HepG2 (cell line): ENCODE data around the gene ACSS3. TPM values are rescaled to one million over a fixed set of nuclear protein-coding genes. Genes with fewer than 3 reads are reported as not detected.

ENCODE experiments used
- ARID2 ChIP-seq: sonication (generic); formaldehyde crosslinking; IDR thresholded peaks from 2 replicates; pipeline ENCODE4 v1.8.1; 2022; ENCODE audit warnings: mild to moderate bottlenecking, missing genetic modification reagents, borderline replicate concordance
- CEBPB ChIP-seq: IDR thresholded peaks from 2 replicates; pipeline ENCODE4 v1.6.1; 2011; ENCODE audit warnings: low read depth, low read length, improper control_type of control experiment, borderline replicate concordance
- CEBPG ChIP-seq: IDR thresholded peaks from 2 replicates; pipeline ENCODE4 v1.6.1; 2016
- HNF4A ChIP-seq: sonication (generic); formaldehyde crosslinking; IDR thresholded peaks from 2 replicates; pipeline ENCODE4 v1.4.0; 2020; ENCODE audit warnings: missing genetic modification reagents
- KDM5A ChIP-seq: fragments of 200-600 bp; sonication (generic); IDR thresholded peaks from 2 replicates; pipeline ENCODE4 v1.7.0; 2018; ENCODE audit warnings: antibody characterized with exemption, mild to moderate bottlenecking, low read length, borderline replicate concordance
- NBN ChIP-seq: fragments of 450-650 bp; conservative IDR thresholded peaks from 2 replicates; pipeline ENCODE4 v1.6.1; 2017
- NFE2L1 ChIP-seq: sonication (generic); formaldehyde crosslinking; IDR thresholded peaks from 2 replicates; pipeline ENCODE4 v1.4.0; 2020; ENCODE audit warnings: missing genetic modification reagents, mild to moderate bottlenecking, borderline replicate concordance
- NFKBIZ ChIP-seq: IDR thresholded peaks from 2 replicates; pipeline ENCODE4 v1.6.1; 2018; ENCODE audit warnings: missing genetic modification reagents, missing compliant biosample characterization
- PHF5A ChIP-seq: IDR thresholded peaks from one replicate; pipeline ENCODE4 v1.6.1; 2018; ENCODE audit warnings: low read depth, missing genetic modification reagents; ENCODE audit not compliant: unreplicated experiment
- SIX1 ChIP-seq: sonication (generic); formaldehyde crosslinking; IDR thresholded peaks from 2 replicates; pipeline ENCODE4 v1.4.0; 2020; ENCODE audit warnings: missing genetic modification reagents, borderline replicate concordance
- TAF15 ChIP-seq: fragments of 200-400 bp; formaldehyde crosslinking; IDR thresholded peaks from one replicate; pipeline ENCODE4 v1.6.1; 2018; ENCODE audit warnings: mild to moderate bottlenecking, low read depth, low read length; ENCODE audit not compliant: poor library complexity, severe bottlenecking
- XBP1 ChIP-seq: sonication (generic); formaldehyde crosslinking; IDR thresholded peaks from 2 replicates; pipeline ENCODE4 v1.5.0; 2020; ENCODE audit warnings: missing genetic modification reagents
- ZFY ChIP-seq: sonication (generic); formaldehyde crosslinking; IDR thresholded peaks from 2 replicates; pipeline ENCODE4 v1.4.0; 2020; ENCODE audit warnings: missing genetic modification reagents
- ZNF207 ChIP-seq: fragments of 450-650 bp; IDR thresholded peaks from 2 replicates; pipeline ENCODE4 v1.6.1; 2016; ENCODE audit warnings: antibody characterized with exemption, borderline replicate concordance
- ZNF446 ChIP-seq: sonication (generic); formaldehyde crosslinking; IDR thresholded peaks from 2 replicates; pipeline ENCODE4 v1.5.0; 2020; ENCODE audit warnings: mild to moderate bottlenecking, missing genetic modification reagents
- polyA plus RNA-seq, 8 experiments: library from polyadenylated mRNA; depleted of rRNA in 3 of 8; stranded (reverse) in 7 of 8; unstranded in 1 of 8; fragments of >200 nt; fragmentation: Illumina TruSeq in 4 of 8; extraction: Trizol in 4 of 8; gene quantifications; 2 replicates each; pipeline versions ENCODE4 v1.2.1 to v1.2.3, GENCODE V29; 2011 to 2016; ENCODE audit warnings: low read depth in 4 of 8, missing spikeins in 1 of 8, mixed read lengths in 1 of 8; ENCODE audit not compliant: insufficient read depth in 1 of 8
- total RNA-seq, 5 experiments: library from RNA; depleted of rRNA; stranded (reverse); fragments of >200 nt; fragmentation: Illumina TruSeq; extraction: Trizol; gene quantifications; 2 replicates each; pipeline ENCODE4 v1.2.3, GENCODE V29; 2016; ENCODE audit warnings: low read depth in 1 of 5
- TF ChIP-seq, protein P1 (sequence below): IDR thresholded peaks from 2 replicates; pipeline ENCODE4 v1.6.1; 2018; ENCODE audit warnings: missing genetic modification reagents, mild to moderate bottlenecking, missing compliant biosample characterization
- TF ChIP-seq, protein P2 (sequence below): sonication (generic); formaldehyde crosslinking; IDR thresholded peaks from 2 replicates; pipeline ENCODE4 v1.4.0; 2020; ENCODE audit warnings: missing genetic modification reagents
- TF ChIP-seq, protein P3 (sequence below): sonication (generic); formaldehyde crosslinking; IDR thresholded peaks from 2 replicates; pipeline ENCODE4 v1.4.0; 2020; ENCODE audit warnings: mild to moderate bottlenecking, missing genetic modification reagents
- TF ChIP-seq, protein P4 (sequence below): sonication (generic); formaldehyde crosslinking; IDR thresholded peaks from 2 replicates; pipeline ENCODE4 v1.4.0; 2020; ENCODE audit warnings: missing genetic modification reagents
- TF ChIP-seq, protein P5 (sequence below): sonication (generic); formaldehyde crosslinking; IDR thresholded peaks from 2 replicates; pipeline ENCODE4 v1.5.0; 2020; ENCODE audit warnings: missing genetic modification reagents, mild to moderate bottlenecking, borderline replicate concordance
- TF ChIP-seq, protein P6 (sequence below): sonication (generic); formaldehyde crosslinking; IDR thresholded peaks from 2 replicates; pipeline ENCODE4 v1.8.0; 2022; ENCODE audit warnings: mild to moderate bottlenecking, missing genetic modification reagents; ENCODE audit not compliant: insufficient replicate concordance

The ACSS3 gene
- total and polyA plus RNA-seq, 2 of the 13 experiments (the other 11 are each of a cell fraction or from before 2014, with no cell fraction given): 79.5 to 86.3 TPM

DNA sequence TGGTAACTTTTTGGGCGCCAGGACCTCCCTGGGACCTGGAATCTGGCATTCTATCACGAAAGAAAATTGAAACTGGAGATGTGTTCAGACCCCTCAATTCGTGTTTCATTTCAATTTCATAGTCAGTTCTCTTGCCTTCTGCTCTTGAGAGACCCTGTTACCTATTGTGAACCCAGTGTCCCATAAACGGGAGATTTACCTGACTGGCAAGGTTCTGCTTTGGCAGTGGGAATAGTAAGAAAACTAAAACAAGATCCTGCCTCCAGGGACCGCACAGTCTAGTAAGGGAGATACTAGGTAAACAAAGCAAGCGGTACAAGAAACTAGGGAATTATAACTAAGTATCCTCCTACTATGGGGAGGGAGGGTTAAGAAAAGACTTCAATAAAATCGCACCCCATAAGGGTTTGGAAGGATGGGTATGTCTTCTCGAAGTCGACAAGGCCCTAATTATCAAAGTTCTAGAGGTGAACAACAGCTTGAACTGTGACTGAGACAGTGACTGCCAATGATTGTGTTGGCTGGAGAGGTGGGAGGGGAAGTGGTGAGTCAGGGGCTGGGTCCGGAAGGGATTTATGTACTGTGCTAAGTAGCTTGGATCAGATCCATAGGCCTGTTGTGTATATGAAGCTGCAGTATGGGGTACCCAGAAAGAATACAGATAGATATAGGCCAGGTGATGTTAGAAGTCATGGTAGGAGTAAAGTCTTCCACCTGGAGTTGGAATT is 754 bp downstream of the ACSS3 start (continued):
- TF ChIP-seq, protein P1, sequence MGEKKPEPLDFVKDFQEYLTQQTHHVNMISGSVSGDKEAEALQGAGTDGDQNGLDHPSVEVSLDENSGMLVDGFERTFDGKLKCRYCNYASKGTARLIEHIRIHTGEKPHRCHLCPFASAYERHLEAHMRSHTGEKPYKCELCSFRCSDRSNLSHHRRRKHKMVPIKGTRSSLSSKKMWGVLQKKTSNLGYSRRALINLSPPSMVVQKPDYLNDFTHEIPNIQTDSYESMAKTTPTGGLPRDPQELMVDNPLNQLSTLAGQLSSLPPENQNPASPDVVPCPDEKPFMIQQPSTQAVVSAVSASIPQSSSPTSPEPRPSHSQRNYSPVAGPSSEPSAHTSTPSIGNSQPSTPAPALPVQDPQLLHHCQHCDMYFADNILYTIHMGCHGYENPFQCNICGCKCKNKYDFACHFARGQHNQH (CRISPR knock-in tag): no peak
- TF ChIP-seq ARID2 (CRISPR knock-in tag) (no peak), NFKBIZ (no peak), ZNF207 (no peak), SIX1 (peak; percentile 64; the same call in 1 of the 2 replicates), NBN (no peak), CEBPG (CRISPR knock-in tag) (peak; percentile 26; the same call in 1 of the 2 replicates), TAF15 (no peak), XBP1 (no peak), ZFY (CRISPR knock-in tag) (0 out of 2 replicates have a peak, but pooled peaks have one; percentile 47), PHF5A (CRISPR knock-in tag) (no peak), CEBPB (no peak), HNF4A (CRISPR knock-in tag) (peak; percentile 33; the same call in 1 of the 2 replicates), NFE2L1 (CRISPR knock-in tag) (no peak), ZNF446 (CRISPR knock-in tag) (no peak), KDM5A (no peak; the same call in none of the 2 replicates)
- TF ChIP-seq, protein P2, sequence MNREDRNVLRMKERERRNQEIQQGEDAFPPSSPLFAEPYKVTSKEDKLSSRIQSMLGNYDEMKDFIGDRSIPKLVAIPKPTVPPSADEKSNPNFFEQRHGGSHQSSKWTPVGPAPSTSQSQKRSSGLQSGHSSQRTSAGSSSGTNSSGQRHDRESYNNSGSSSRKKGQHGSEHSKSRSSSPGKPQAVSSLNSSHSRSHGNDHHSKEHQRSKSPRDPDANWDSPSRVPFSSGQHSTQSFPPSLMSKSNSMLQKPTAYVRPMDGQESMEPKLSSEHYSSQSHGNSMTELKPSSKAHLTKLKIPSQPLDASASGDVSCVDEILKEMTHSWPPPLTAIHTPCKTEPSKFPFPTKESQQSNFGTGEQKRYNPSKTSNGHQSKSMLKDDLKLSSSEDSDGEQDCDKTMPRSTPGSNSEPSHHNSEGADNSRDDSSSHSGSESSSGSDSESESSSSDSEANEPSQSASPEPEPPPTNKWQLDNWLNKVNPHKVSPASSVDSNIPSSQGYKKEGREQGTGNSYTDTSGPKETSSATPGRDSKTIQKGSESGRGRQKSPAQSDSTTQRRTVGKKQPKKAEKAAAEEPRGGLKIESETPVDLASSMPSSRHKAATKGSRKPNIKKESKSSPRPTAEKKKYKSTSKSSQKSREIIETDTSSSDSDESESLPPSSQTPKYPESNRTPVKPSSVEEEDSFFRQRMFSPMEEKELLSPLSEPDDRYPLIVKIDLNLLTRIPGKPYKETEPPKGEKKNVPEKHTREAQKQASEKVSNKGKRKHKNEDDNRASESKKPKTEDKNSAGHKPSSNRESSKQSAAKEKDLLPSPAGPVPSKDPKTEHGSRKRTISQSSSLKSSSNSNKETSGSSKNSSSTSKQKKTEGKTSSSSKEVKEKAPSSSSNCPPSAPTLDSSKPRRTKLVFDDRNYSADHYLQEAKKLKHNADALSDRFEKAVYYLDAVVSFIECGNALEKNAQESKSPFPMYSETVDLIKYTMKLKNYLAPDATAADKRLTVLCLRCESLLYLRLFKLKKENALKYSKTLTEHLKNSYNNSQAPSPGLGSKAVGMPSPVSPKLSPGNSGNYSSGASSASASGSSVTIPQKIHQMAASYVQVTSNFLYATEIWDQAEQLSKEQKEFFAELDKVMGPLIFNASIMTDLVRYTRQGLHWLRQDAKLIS (CRISPR knock-in tag): peak; percentile 28
- TF ChIP-seq, protein P3, sequence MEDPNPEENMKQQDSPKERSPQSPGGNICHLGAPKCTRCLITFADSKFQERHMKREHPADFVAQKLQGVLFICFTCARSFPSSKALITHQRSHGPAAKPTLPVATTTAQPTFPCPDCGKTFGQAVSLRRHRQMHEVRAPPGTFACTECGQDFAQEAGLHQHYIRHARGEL (CRISPR knock-in tag): no peak
- TF ChIP-seq, protein P4, sequence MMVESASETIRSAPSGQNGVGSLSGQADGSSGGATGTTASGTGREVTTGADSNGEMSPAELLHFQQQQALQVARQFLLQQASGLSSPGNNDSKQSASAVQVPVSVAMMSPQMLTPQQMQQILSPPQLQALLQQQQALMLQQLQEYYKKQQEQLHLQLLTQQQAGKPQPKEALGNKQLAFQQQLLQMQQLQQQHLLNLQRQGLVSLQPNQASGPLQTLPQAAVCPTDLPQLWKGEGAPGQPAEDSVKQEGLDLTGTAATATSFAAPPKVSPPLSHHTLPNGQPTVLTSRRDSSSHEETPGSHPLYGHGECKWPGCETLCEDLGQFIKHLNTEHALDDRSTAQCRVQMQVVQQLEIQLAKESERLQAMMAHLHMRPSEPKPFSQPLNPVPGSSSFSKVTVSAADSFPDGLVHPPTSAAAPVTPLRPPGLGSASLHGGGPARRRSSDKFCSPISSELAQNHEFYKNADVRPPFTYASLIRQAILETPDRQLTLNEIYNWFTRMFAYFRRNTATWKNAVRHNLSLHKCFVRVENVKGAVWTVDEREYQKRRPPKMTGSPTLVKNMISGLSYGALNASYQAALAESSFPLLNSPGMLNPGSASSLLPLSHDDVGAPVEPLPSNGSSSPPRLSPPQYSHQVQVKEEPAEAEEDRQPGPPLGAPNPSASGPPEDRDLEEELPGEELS (CRISPR knock-in tag): peak; percentile 70
- TF ChIP-seq, protein P5, sequence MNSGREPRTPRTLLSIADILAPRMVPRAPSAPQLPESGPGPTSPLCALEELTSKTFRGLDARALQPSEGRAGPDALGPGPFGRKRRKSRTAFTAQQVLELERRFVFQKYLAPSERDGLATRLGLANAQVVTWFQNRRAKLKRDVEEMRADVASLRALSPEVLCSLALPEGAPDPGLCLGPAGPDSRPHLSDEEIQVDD: no peak
- TF ChIP-seq, protein P6, sequence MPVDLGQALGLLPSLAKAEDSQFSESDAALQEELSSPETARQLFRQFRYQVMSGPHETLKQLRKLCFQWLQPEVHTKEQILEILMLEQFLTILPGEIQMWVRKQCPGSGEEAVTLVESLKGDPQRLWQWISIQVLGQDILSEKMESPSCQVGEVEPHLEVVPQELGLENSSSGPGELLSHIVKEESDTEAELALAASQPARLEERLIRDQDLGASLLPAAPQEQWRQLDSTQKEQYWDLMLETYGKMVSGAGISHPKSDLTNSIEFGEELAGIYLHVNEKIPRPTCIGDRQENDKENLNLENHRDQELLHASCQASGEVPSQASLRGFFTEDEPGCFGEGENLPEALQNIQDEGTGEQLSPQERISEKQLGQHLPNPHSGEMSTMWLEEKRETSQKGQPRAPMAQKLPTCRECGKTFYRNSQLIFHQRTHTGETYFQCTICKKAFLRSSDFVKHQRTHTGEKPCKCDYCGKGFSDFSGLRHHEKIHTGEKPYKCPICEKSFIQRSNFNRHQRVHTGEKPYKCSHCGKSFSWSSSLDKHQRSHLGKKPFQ: no peak
